Erythroblast (primary cell): Measurements from ENCODE around the gene PPP1R18.

Source experiments
- GATA1 ChIP-seq: IDR thresholded peaks from 2 replicates; pipeline ENCODE4 v1.6.1; 2011; ENCODE audit warnings: low read depth, mild to moderate bottlenecking, control low read depth, low read length, moderate library complexity
- POLR2A ChIP-seq: IDR thresholded peaks from 2 replicates; pipeline ENCODE4 v1.6.1; 2011; ENCODE audit warnings: mild to moderate bottlenecking, low read length

DNA sequence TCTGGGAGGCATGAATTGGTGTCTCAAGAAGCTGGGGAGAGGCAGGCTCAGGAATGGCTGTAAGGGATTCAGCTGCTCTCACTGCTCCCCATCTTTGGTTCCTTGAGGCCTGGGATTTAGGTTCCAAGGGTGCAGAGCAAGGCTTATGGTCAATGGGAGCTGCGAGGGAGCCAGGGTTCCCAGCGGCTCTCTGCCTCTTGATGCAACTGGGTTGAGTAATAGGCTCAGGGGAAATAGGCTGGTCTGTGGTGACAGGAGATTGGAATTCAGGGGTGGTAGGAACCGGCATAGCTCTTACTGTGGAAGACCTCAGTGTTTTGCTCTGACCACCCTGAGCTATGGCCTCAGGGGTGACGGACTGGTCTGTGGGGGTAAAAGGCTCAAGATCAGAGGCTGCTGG, 17.4 kb upstream of the PPP1R18 start:
- TF ChIP-seq POLR2A (no peak), GATA1 (no peak)
